ENCODE measurements around the gene SIAH3.

The SIAH3 gene

DNA sequence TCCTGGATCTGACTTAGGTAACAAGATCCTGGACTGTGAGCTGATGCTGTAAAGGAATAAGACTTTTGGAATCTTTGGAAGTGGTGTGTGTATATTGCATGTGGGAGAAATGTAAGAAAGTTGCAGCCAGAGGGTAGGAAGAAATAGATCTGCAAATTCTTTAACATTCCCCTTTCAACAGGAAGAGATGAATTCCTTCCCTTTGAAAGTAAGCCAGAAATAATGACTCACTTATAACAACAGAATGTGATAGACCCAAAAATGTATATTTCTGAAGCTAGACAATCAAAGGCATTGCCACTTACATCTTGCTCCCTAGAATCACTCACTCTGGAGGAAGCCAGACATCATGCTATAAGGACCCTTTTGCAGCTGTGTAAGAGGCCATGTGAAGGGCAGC is 9.8 kb upstream of the SIAH3 start:
- no peak for DNase-seq

DNA sequence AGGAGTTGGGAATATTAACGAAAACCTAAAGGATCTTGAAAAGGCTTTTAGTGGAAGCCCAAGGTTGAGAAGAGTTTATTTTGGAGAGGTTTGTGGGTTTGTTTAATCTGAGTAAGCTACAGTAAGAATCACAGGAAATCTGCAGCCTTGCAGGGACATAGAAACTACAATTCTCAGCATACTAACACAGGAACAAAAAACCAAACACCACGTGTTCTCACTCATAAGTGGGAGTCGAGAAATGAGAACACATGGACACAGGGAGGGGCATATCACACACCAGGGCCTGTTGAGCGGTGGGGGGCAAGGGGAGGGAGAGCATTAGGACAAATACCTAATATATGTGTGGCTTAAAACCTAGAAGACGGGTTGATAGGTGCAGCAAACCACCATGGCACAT is 8.7 kb upstream of the SIAH3 start:
- DNase-seq, result no peak

DNA sequence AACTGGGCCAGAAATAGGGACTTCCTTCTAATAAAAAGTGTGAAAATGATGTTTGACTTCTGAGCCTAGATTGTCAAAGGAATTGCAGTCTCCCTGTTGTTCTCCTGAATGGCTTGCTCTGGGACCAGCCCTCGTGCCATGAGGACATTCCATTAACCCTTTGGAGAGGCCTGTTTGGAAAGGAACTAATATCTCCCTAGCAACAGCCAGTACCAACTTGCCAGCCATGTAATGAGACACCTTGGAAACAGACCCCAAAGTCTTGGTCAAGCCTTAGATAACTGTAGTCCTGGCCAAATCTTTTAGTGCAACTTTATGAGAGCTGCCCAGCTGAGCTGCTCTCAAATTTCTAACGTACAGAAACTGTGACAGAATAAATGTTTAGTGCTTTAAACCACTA is 8.2 kb upstream of the SIAH3 start:
- no peak for DNase-seq

DNA sequence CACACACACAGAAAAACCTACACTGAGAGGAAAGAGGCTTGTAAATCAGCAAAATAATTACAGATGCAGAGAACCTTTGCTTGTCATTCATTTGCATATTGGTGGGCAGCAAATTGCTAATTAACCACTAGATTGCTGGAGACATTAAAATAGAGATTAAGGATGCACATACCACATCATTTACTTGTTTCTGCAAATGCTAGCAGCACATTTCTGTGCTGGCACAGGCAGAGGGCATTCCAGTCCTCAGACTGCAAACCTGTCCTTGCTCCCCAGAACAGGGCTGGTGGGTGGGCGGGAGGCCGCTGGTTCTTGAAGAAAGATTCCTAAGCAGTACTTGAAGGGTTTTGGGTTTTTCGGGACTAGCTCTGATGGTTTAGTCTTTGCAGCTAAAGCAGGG is 941 bp upstream of the SIAH3 start:
- no peak for DNase-seq

DNA sequence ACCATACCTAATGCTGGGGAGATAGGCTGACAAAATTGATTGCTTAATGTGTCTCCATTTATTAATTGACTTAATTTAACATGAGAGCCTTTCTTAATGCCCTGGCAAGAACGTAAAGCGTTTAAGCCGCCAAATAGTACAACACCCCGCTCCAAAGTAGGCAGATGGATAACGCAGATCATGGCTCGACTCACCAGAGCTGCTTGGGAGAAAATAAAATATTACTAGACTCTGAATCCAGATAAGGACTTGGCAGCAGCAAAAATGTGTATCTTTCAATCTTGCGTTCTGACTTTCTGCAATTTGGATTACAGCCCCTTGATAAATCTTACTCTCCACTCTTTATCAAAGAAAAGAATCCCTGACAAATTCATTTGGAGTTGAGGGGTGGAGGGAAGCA is 403 bp upstream of the SIAH3 start:
- no peak for DNase-seq

DNA sequence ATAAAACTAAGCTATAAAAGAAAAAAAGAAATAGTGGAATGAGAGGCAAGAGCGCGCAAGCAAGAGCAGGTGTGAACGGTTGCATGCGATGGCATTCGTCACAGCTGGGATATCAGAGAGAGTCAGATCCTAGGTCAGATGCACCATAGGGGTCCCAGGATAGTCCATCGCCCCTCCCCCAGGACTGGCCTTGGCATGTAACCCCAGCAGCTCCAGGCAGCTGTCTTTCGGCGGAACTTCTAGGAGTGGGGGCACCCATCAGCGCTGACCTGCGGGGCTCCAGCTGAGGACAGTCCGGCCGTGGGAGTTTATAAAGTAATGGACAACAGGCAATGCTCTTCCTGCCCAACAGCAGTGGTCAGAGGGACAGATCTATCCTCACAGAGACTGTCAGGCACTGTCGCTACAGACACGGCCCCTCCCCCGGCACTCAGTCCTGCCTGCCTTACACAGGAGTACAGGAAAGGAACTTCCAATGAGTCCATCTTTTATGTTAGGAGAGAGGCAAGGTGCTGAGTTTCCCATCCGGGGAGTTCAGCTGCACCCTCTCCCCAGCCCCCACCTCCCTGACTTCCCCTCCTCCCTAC is 1.4 kb downstream of the SIAH3 start:
- no peak for DNase-seq

DNA sequence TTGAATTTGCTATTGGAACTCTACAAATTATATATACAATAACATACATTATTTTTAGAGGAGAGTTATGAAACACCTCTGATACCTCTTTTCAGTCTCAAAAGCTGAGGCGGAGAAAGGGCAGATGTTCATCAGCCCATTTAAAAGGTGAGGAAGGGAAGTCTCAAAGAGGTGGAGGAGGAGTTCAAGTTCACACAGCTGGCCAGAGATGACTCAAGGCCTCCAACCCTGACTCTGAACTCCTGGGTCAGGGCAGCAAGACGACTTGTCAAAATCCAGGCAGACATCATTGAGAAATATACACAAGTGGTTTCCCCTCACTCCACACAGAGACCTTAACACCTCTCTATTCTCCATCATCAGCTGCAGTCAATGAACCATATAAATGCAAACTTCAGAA is 2.1 kb downstream of the SIAH3 start:
- DNase-seq, result no peak

DNA sequence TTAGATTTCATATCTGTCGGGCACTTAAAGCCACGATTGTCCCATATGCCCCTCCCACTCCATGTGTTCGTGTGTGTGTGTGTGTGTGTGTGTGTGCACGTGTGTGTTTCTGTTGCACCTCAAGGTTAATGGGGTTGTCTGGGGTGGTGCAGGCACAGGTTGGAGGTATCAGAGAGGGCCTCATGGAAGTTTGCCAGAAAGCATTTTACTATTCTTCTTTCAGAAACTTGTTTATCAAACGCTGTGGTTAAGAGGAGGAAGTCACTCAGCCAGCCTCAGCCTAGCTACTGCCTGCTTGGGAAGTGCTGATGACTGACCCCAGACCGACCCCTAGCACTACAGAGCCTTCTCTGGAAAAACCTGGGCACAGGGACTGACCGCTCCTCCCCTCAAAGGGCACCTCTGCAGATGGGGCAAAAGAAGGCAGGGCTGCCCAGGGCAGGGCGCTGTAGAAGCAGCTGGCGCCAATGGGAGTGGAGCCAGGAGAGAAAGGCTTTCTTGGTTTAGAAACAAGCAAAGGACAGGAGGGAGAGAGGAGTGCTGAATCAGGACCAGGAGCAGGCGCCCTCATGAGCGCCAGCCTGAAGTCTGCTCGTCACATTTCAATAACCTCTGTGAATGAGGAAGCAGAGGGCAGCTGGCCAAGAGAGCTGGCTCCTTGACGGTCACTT is 3.9 kb downstream of the SIAH3 start:
- no peak for DNase-seq

DNA sequence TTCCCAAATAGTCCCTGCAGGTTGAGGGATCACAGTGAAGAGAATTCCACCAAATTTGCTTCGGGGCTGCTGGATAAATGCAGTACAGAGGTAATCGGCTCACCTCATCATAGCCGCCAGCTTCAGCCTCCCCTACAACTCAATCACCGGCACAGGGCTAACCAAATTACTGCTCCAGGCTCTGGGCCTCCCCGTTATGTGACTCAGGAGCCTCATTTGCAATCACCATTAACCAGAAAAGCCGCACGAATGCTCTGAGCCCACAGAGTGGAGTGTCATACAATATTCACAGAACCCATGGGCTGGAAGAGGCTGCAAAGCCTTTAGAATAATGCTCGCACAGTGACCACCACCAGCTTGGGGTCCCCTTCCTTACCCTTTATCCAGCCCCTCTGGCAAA is 4.9 kb downstream of the SIAH3 start:
- no peak for DNase-seq

DNA sequence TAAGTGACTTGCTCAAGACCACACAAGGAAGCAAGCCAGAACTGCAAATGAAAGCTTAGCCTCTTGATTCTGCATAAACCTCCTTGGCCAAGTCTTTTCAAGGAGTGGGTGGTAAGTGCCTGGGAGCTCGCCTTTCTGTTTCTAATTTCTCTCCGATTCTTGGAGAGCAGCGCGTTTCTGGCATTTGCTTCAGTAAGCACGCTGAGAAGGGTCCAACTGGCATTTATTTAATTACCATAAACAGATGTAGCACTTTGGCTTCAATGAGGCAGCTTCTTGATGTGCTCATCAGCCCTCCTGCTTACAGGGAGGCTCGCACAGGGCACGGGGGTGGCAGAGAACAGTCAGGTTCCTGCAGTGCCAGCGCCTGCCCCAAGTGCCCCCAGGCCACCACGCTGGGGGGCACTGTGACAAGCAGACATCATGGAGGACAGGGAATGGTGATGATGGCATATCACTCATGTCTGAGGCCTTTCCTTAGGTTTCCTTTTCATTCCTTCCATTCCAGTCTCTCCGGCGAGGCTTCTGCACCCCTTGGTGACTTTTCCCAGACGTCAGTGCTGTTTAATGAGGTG is 13.3 kb downstream of the SIAH3 start:
- no peak for DNase-seq

DNA sequence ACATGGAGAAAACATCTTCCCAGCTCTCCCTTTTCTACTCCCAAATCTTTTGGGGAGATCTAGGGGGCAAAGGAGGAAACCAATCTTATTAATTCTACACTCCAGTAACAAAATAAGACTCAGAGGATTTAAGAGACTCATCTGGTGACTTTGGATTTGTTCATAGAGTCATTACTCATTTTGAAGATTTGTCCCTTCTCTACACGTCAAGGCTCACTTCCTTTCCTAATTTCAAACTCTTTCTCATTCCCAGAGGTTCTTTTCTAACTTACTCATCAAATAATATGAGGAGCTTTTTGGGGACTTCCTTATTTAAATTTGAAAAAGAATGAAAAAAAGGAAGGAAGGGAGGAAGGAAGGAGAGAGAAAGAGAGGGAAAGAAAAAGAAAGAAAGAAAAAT is 14.4 kb downstream of the SIAH3 start:
- DNase-seq, result no peak

DNA sequence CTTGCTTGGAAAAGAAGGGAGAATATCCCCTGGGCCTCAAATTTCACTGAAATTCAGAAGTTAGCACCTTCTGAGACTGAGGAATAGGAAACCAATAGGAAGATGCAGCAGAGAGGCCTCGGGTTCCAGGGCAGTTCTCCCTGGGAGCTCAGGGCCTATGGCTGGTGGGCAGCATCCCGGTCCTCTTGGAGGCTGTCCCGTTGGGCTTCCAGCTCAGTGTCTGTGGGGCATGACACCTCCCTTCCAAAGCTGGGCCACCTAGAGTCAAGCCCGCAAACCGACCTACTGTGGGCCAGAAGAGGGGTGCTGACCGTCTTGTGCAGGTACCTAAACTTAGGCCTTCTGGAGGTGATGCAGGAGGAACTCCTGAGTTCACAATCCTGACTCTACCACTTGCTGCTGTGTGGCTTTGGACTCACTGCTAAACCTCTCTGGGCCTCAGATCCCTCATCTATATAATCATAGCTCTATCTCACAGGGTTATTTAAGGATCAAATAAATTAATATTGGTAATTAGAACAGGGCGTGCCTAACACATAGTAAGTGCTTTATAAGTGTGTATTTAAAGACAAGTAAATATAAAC is 17.1 kb downstream of the SIAH3 start:
- no peak for DNase-seq

DNA sequence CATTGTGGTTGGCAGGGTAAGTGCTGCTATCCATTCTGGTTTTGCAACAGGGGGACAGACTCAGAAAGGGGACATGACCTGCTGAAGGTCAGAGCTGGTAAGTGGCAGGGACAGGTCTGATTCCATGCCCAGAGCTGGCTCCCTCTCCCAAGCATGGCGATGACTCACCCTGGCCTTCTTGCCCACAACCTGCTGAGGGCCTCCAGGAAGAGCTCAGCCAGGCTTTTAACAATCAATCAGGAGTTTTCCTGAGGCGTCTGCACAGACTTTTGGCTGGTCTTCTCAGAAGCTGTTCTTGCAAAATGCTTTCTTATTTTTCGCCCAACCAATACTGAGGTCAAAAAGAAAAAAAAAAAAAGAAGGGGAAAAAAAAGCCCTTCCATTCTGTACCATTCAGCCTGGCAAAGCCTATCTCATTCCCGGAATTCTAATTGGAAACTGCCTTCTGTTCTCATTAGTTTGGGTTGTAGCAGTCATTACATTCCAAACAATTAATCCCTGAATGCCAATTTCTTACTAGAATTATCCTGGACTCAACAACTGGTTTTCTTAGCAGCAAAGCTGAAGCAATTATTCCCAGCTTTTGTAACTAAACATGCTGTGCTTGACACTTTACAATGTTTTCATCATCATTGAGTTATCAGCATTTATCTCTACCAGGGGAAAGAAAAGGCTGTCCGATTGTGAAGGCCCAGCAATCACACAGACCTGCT is 17.7 kb downstream of the SIAH3 start:
- no peak for DNase-seq

DNA sequence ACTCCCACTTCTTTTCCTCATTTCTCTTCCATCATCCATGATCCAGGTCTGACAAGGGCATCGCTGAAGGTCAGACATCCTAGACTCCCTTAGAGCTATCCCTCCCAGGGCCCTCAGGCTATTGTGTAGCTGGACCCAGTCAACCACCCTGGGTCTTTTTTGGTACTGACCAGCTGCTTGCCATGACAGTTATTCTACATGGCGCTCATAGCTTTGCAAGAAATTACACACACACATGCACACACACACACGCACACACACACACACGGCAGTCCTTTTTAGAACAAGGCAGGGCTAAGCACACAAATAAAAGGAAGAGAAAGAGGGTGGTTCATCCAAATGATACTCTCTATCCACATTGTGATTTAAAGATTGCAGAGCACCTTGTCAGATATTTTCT is 18.3 kb downstream of the SIAH3 start:
- DNase-seq, result no peak

DNA sequence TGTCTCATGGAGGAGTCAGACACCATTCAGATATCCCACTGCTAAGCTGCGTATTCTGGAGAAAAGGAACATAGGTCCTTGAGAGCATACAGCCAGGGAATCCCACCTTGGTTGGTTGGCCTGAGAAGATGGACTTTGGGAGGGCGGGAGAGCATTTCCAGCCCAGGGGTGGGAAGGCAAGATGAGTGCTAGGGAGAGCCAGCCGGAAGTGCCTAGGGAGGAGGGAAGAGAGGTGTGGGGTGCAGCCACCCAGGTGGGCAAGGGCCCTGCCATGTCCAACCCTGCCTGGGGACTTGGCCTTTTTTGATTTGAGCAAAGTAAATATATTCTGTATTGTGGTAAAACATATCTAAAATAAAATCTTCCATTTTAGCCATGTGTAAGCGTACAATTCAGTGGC is 19.7 kb downstream of the SIAH3 start:
- no peak for DNase-seq

DNA sequence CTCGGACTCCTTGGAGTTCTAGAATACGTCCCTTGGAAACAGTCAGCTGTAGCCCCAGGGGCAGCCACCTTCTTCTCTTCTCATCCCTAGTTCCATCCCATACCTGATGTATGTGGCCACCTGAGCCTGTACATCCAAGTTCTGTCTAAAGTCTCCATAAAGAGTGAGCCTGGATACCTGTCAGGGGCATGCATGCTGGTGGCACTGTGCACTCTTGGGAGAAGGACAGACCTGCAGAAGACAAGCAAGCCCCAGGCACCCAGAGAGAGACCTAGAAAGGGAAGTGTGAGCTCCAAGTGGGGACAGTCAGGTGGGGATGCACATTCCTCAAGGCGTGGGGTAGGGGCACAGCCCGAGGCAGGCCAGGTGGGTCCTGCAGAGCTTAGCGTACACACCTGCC is 21.4 kb downstream of the SIAH3 start:
- DNase-seq, result no peak

DNA sequence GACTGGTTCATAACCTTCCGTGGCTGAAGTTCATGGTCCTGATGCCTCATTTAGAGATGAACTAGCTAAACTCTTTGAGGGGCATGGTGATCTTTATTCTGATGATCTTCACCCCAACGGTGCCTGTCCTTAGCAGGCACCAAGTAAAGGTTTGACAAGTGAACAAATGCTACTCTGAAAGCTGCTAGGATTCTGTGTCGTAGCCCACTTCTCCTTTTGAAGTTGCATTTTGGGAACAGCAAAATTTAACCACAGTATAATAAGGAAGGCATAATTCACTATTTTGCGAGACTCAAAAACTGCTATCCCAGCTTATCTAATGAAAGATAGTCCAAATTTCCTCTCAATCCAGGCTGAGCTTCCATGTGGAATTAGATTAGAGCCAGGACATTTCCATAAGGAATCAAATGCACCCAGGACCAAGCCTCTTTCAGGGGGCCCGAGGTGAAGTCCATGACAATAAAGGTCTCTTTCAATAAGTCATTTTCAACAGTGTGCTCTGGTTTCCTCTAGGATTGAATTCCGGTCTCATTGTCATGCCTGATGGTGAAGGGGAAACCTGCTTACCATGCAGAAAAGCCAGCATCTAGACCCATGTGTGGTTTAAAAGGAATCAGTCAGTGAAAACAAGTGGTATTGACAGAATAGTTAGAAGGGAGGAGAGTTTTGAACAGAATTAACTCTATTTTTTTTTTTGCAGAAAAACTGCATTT is 23.1 kb downstream of the SIAH3 start:
- no peak for DNase-seq

DNA sequence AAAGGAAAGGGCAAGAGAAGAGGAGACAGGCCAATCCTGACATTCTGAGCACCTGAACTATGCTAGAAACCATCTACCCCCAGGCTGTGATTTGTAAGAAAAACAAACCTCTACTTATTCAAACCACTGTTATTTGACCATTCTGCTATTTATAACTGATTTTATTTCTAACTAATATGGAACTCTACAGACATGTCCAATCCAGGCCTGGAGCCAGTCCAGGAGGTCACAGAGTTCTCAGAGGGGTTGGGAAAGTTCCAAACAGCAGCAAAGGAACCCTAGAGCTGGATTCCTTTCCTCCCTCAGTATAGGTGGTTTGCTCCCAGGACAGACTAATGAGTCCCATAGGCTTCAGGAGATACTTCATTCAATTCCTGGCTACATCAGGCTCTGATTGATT is 24.2 kb downstream of the SIAH3 start:
- DNase-seq, result no peak

DNA sequence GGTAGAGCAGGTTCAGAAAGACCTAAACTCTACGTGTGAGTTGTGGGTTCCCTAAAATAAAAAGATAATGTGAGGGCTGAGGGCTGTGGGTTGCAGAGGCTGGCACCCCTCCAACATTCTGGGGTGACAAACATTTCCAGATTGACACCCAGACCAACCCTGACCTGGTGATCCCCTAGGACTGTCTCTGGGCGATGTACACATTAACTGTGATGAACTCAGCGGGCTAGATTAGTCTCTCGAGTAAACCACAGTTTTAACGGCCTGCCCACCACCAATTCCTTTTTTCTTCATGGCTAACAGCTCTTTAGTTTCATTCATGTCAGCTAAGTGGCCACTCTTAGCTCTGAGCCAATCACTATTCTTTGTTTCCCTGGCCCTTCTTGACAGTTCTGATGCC is 24.8 kb downstream of the SIAH3 start:
- no peak for DNase-seq

DNA sequence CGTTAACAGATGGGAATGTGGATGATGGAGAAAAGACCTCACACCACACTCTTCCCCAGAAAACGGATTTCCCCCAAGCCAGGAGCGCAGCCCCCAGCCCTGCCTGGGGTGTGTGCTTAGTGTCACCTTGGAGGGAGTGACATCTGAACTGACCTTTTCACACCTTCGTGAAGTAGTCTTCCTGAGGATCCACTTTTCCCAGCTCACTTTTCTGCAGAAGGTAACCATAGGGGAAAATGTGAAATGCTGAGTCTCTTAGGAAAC is 26.2 kb downstream of the SIAH3 start:
- DNase-seq, result no peak

DNA sequence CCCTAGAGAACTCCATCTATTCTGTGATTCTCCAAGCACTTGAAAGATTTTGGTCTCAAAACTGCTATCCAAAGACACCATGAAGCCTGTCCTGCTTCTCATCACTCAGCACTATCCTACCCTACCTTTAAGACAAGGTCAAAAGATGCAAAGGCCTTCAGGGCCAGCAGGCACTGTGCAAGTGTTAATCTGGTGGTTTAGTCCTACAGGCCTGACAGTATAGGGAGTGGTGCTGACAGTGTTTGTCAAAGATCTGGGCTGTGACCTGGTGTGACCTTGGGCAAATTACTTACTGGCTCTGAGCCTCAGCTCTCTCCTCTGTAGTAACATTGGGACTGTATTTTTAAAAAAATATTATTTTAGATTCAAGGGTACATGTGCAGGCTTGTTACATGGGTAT is 28.0 kb downstream of the SIAH3 start:
- no peak for DNase-seq

DNA sequence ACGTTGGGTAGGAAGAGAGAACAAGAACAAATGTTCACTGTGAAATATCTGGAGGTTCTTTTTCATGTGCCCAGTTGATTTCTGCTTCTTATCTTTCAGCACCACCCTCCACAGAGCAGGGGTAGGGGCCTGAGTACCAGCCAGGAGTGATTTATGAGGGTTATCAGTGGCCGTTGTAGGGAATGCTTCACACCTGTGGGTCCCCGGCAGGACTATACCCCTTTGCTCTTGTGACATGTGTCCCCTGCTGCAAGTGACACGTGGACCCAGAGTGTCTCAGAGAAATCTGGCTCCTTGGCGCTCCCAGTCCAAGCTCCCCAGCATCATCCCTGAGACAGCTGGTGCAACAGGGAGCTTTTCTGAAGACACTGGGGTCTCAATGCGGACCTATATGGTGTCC is 29.7 kb downstream of the SIAH3 start:
- DNase-seq, result no peak

DNA sequence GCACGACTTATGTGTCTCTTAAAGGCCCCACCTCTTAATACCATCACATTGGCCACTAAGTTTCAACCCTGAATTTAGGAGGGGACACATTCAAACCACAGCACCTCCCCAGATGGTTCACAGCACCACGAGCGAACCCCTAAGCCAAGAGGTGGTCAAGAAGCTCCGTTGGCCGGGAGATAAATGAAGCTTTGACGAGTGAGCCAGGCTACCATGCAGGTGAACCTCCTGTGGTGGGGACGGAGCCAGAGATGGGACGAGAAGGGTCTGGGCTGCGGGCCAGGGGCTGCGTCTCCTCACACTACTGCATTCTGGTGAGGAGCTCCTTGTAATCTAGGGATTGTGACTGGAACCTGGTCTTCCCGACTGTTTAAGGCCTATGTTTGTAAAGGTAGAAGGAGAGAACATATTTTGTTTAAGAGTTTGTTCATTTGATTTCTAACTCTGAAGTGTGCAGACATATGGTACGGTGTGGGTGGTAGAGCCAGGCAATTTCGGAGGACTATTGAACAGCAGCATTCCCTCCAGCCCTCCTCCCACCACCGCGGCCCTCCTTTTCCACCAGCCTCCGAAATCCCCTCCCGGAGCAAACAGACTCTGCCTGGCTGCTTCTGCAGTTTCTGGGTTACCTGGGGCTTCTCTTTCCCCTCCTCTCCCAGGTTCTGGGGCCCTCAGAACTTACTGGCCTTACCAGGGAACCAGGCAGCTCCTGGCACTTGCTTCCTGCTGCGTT is 31.3 kb downstream of the SIAH3 start:
- DNase-seq, result no peak
